SK-N-SH (cell line): Measurements from ENCODE around the gene THBD. TPM values are rescaled to one million over a fixed set of nuclear protein-coding genes. Genes with fewer than 3 reads are reported as not detected.

Experiments
- CTCF ChIA-PET: fragments of 300-600, 350-600 bp; formaldehyde crosslinking; extraction: SDS; loops from one replicate; lab custom pipeline; 2021; lab: Yijun Ruan, JAX
- POLR2A ChIA-PET: fragments of 350-600 bp; sonication (Branson Sonifier 250); formaldehyde crosslinking; extraction: SDS; loops from one replicate; lab custom pipeline; 2020; ENCODE audit warnings: antibody characterized with exemption, inconsistent platforms; lab: Yijun Ruan, JAX
- DNase-seq: peaks from one replicate; pipeline ENCODE4 v3.0.0; 2012
- H2AFZ ChIP-seq: fragments of 200-600 bp; sonication (generic); 2 replicates; pipeline ENCODE4 v1.8.1; 2016; ENCODE audit warnings: antibody characterized with exemption, mild to moderate bottlenecking, low read depth
- H3F3A ChIP-seq: fragments of 200-600 bp; sonication (generic); replicated peaks from 2 replicates; pipeline ENCODE3; 2016; ENCODE audit warnings: antibody characterized with exemption, mild to moderate bottlenecking; ENCODE audit not compliant: insufficient read depth
- H3K27ac ChIP-seq, 2 experiments: fragments of 200-500 bp in 1 of 2; fragments of 200-600 bp in 1 of 2; sonication (Bioruptor generic) in 1 of 2; sonication (generic), shearing (Covaris generic) in 1 of 2; 2 replicates each; pipeline versions ENCODE4 v1.5.1 to v1.6.1; 2014 to 2016; ENCODE audit warnings: low read depth in 2 of 2, inconsistent platforms in 1 of 2, low read length in 1 of 2, mild to moderate bottlenecking in 1 of 2, mixed read lengths in 1 of 2
- H3K27me3 ChIP-seq: fragments of 200-600 bp; sonication (generic), shearing (Covaris generic); 2 replicates; pipeline ENCODE4 v1.6.1; 2016; ENCODE audit warnings: mixed run types; ENCODE audit not compliant: insufficient read depth
- H3K36me3 ChIP-seq, 2 experiments: fragments of 200-500 bp in 1 of 2; fragments of 200-600 bp in 1 of 2; sonication (Bioruptor generic) in 1 of 2; sonication (generic) in 1 of 2; replicated peaks in 1 of 2; 2 replicates each; pipeline versions ENCODE3 to v1.5.1; 2014 to 2016; ENCODE audit warnings: low read length in 1 of 2, mild to moderate bottlenecking in 1 of 2; ENCODE audit not compliant: insufficient read depth in 2 of 2, control insufficient read depth in 1 of 2
- H3K4me1 ChIP-seq, 2 experiments: fragments of 200-500 bp in 1 of 2; fragments of 200-600 bp in 1 of 2; sonication (Bioruptor generic) in 1 of 2; sonication (generic), shearing (Covaris generic) in 1 of 2; 2 replicates each; pipeline versions ENCODE4 v1.5.1 to v1.6.1; 2014 to 2016; ENCODE audit warnings: low read depth in 1 of 2, low read length in 1 of 2, mixed run types in 1 of 2; ENCODE audit not compliant: insufficient read depth in 2 of 2, control insufficient read depth in 1 of 2
- H3K4me2 ChIP-seq: fragments of 200-600 bp; sonication (generic), shearing (Covaris generic); 2 replicates; pipeline ENCODE4 v1.6.1; 2017; ENCODE audit warnings: mixed run types
- H3K4me3 ChIP-seq, 2 experiments: fragments of 200-500 bp in 1 of 2; fragments of 200-600 bp in 1 of 2; sonication (Bioruptor generic) in 1 of 2; sonication (generic), shearing (Covaris generic) in 1 of 2; 2 replicates each; pipeline versions ENCODE4 v1.5.1 to v1.8.1; 2014 to 2016; ENCODE audit warnings: low read depth in 2 of 2, inconsistent platforms in 1 of 2, low read length in 1 of 2, mild to moderate bottlenecking in 1 of 2, mixed read lengths in 1 of 2, moderate library complexity in 1 of 2
- H3K79me2 ChIP-seq: fragments of 200-600 bp; sonication (generic); 2 replicates; pipeline ENCODE4 v1.8.1; 2017; ENCODE audit warnings: mild to moderate bottlenecking; ENCODE audit not compliant: insufficient read depth
- H3K9ac ChIP-seq: fragments of 200-600 bp; sonication (generic); 2 replicates; pipeline ENCODE4 v1.6.1; 2017; ENCODE audit warnings: mixed run types
- H3K9me2 ChIP-seq: fragments of 200-600 bp; sonication (generic); 2 replicates; pipeline ENCODE4 v1.6.1; 2017; ENCODE audit warnings: mixed run types
- H3K9me3 ChIP-seq: fragments of 200-600 bp; sonication (generic); 2 replicates; pipeline ENCODE4 v1.6.1; 2017; ENCODE audit warnings: mixed run types, mild to moderate bottlenecking, moderate library complexity
- H4K20me1 ChIP-seq: fragments of 200-600 bp; sonication (generic); 2 replicates; pipeline ENCODE4 v1.6.1; 2017; ENCODE audit warnings: mild to moderate bottlenecking, mixed run types; ENCODE audit not compliant: insufficient read depth
- ELF1 ChIP-seq: IDR thresholded peaks from 2 replicates; pipeline ENCODE4 v1.4.0; 2012
- EP300 ChIP-seq, 2 experiments: IDR thresholded peaks; 2 replicates each; pipeline versions ENCODE4 v1.4.0 to v1.6.1; 2012; ENCODE audit warnings: borderline replicate concordance in 1 of 2, low read depth in 1 of 2, low read length in 1 of 2
- EZH2phosphoT487 ChIP-seq: fragments of 200-600 bp; sonication (generic); IDR thresholded peaks from 2 replicates; pipeline ENCODE4 v1.6.1; 2017; ENCODE audit warnings: low read depth, mixed run types, mild to moderate bottlenecking, antibody characterized with exemption, moderate library complexity, borderline replicate concordance
- FOSL2 ChIP-seq: IDR thresholded peaks from 2 replicates; pipeline ENCODE4 v1.4.0; 2012; ENCODE audit warnings: low read depth, mild to moderate bottlenecking, moderate library complexity, borderline replicate concordance
- FOXJ3 ChIP-seq: sonication (generic); formaldehyde crosslinking; IDR thresholded peaks from 2 replicates; pipeline ENCODE4 v1.5.1; 2020; ENCODE audit warnings: mild to moderate bottlenecking, missing genetic modification reagents
- FOXM1 ChIP-seq: IDR thresholded peaks from 2 replicates; pipeline ENCODE4 v1.4.0; 2012; ENCODE audit warnings: low read depth, mild to moderate bottlenecking
- GABPA ChIP-seq: IDR thresholded peaks from 2 replicates; pipeline ENCODE4 v1.4.0; 2012; ENCODE audit warnings: low read depth, mild to moderate bottlenecking
- GATA2 ChIP-seq: sonication (generic); formaldehyde crosslinking; IDR thresholded peaks from 2 replicates; pipeline ENCODE4 v1.5.0; 2020; ENCODE audit warnings: mild to moderate bottlenecking, missing genetic modification reagents
- MEF2A ChIP-seq: IDR thresholded peaks from 2 replicates; pipeline ENCODE4 v1.4.0; 2012; ENCODE audit warnings: low read depth, borderline replicate concordance
- NFIC ChIP-seq: IDR thresholded peaks from 2 replicates; pipeline ENCODE4 v1.4.0; 2012; ENCODE audit warnings: borderline replicate concordance
- NRF1 ChIP-seq: IDR thresholded peaks from 2 replicates; pipeline ENCODE4 v1.6.1; 2012; ENCODE audit warnings: low read depth, mild to moderate bottlenecking, low read length
- POLR2AphosphoS5 ChIP-seq: IDR thresholded peaks from 2 replicates; pipeline ENCODE4 v1.6.1; 2012; ENCODE audit warnings: low read depth, low read length
- RCOR1 ChIP-seq: fragments of 150-350 bp; IDR thresholded peaks from 2 replicates; pipeline ENCODE4 v1.6.1; 2017; ENCODE audit warnings: antibody characterized with exemption, low read length
- SMC3 ChIP-seq: IDR thresholded peaks from 2 replicates; pipeline ENCODE4 v1.6.1; 2012; ENCODE audit warnings: low read depth, low read length, improper control_type of control experiment
- TAF1 ChIP-seq: IDR thresholded peaks from 2 replicates; pipeline ENCODE4 v1.6.1; 2012; ENCODE audit warnings: low read depth, mild to moderate bottlenecking, low read length, moderate library complexity, borderline replicate concordance
- TEAD4 ChIP-seq: IDR thresholded peaks from 2 replicates; pipeline ENCODE4 v1.4.0; 2012; ENCODE audit warnings: mild to moderate bottlenecking, borderline replicate concordance; ENCODE audit not compliant: insufficient read depth
- YY1 ChIP-seq: IDR thresholded peaks from 2 replicates; pipeline ENCODE4 v1.4.0; 2012; ENCODE audit warnings: low read depth, mild to moderate bottlenecking
- WGBS: methylation state at CpG from one replicate; pipeline ENCODE4 v1.1.6; 2017; ENCODE audit warnings: low lambda C conversion rate; 5-methylcytosine and 5-hydroxymethylcytosine counted together
- polyA plus RNA-seq, 3 experiments: library from polyadenylated mRNA; depleted of rRNA; stranded (reverse); fragments of >200 nt; gene quantifications; 2 replicates each; pipeline ENCODE4 v1.2.3, GENCODE V29; 2012
- TF ChIP-seq, protein P1 (sequence below): IDR thresholded peaks from 2 replicates; pipeline ENCODE4 v1.4.0; 2012; ENCODE audit warnings: low read depth, borderline replicate concordance
- TF ChIP-seq, protein P2 (sequence below): IDR thresholded peaks from 2 replicates; pipeline ENCODE4 v1.4.0; 2012; ENCODE audit warnings: low read depth, borderline replicate concordance
- TF ChIP-seq, protein P3 (sequence below): IDR thresholded peaks from 2 replicates; pipeline ENCODE4 v1.6.1; 2012; ENCODE audit warnings: mild to moderate bottlenecking, low read depth, low read length, moderate library complexity
- TF ChIP-seq, protein P4 (sequence below): fragments of 150-350 bp; IDR thresholded peaks from 2 replicates; pipeline ENCODE4 v1.6.1; 2017; ENCODE audit warnings: antibody characterized with exemption, low read length, low read depth, borderline replicate concordance

Gene THBD
- polyA plus RNA-seq, 1 of the 3 experiments (the other 2 are of a cell fraction), result 0.33 TPM

DNA sequence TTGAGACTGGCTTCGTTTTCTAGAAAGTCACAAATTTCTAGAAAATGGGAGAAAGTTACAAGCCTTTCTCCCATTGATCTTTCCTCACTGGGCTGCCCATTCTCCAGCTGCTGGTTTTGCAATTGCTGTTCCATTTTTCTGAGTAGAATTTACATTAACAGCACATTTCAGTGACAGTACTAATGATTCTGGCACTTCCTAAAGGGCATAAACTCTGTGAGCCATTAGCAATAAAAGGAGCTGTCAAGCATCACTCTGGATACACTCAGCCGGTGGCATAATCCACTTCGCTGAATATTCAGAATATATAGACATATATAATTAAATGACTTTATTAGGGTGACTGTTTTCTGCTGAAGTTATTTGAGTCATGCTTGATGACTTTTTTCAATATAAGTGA, 21.1 kb downstream of the THBD start:
- Histone ChIP-seq H3K79me2 (no peaks in the 10 kb centered on the region), H3K9me2 (no peaks in the 10 kb centered on the region), H3K36me3 (no peaks in the 10 kb centered on the region), H3K9ac (no peak overlapping the region), H3F3A (no peaks in the 10 kb centered on the region), H3K4me3 (no peak overlapping the region), H2AFZ (no peak overlapping the region), H3K27ac (no peak overlapping the region), H3K4me1 (no peaks in the 10 kb centered on the region), H3K9me3 (no peaks in the 10 kb centered on the region), H3K4me2 (no peak overlapping the region), H4K20me1 (no peaks in the 10 kb centered on the region), H3K27me3 (peaks cover 23% of the 10 kb centered on the region; the same call in 1 of the 2 replicates)
- TF ChIP-seq, protein P1, sequence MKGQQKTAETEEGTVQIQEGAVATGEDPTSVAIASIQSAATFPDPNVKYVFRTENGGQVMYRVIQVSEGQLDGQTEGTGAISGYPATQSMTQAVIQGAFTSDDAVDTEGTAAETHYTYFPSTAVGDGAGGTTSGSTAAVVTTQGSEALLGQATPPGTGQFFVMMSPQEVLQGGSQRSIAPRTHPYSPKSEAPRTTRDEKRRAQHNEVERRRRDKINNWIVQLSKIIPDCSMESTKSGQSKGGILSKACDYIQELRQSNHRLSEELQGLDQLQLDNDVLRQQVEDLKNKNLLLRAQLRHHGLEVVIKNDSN, result no peak
- TF ChIP-seq FOXJ3 (CRISPR knock-in tag), result no peak
- no peak for TF ChIP-seq POLR2AphosphoS5
- TF ChIP-seq NFIC, result no peak
- no peak for TF ChIP-seq EP300 (IDR thresholded peaks at IDR 0.05; ENCODE audit: borderline replicate concordance in 1 of 2, low read depth in 1 of 2, low read length in 1 of 2)
- TF ChIP-seq, protein P2, sequence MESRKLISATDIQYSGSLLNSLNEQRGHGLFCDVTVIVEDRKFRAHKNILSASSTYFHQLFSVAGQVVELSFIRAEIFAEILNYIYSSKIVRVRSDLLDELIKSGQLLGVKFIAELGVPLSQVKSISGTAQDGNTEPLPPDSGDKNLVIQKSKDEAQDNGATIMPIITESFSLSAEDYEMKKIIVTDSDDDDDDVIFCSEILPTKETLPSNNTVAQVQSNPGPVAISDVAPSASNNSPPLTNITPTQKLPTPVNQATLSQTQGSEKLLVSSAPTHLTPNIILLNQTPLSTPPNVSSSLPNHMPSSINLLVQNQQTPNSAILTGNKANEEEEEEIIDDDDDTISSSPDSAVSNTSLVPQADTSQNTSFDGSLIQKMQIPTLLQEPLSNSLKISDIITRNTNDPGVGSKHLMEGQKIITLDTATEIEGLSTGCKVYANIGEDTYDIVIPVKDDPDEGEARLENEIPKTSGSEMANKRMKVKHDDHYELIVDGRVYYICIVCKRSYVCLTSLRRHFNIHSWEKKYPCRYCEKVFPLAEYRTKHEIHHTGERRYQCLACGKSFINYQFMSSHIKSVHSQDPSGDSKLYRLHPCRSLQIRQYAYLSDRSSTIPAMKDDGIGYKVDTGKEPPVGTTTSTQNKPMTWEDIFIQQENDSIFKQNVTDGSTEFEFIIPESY, result no peak
- no peak for TF ChIP-seq YY1
- TF ChIP-seq FOXM1, result no peak
- no peak for TF ChIP-seq TEAD4
- ChIA-PET POLR2A (no interaction called here), CTCF (no interaction called here)
- 19% methylated on average over 3 of the region's 3 CpGs for whole genome bisulfite sequencing
- no peak for DNase-seq

DNA sequence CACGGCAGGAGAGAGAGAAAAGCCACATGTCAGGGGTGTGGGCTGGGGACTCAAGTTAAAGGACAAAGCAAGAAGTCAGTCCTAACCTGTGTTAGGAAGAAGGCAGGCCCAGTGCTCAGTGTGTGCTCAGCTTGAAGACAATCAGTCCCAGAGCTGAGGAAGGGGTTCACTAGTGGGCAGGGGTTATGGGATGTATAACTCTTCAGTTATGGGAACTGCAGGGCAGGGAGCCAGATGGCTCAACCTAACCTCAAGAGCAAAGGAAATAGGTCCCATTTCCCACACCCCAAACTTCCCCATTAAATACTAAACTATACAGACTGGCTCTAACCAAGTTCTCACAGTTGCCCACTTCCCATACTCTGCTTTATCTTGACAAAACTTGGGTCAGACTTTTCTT, 21.8 kb downstream of the THBD start:
- CTCF ChIA-PET, result no interaction called here
- POLR2A ChIA-PET, result no interaction called here
- Histone ChIP-seq H3F3A (no peaks in the 10 kb centered on the region), H2AFZ (no peak overlapping the region), H3K9ac (no peak overlapping the region), H3K27ac (no peak overlapping the region), H3K4me2 (no peak overlapping the region), H3K79me2 (no peaks in the 10 kb centered on the region), H3K9me3 (no peaks in the 10 kb centered on the region), H3K27me3 (peaks cover 16% of the 10 kb centered on the region; the same call in 1 of the 2 replicates), H4K20me1 (no peaks in the 10 kb centered on the region), H3K4me3 (no peak overlapping the region), H3K36me3 (no peaks in the 10 kb centered on the region), H3K9me2 (no peaks in the 10 kb centered on the region), H3K4me1 (no peaks in the 10 kb centered on the region)
- WGBS, result 21% methylated on average over 1 of the region's 1 CpG
- DNase-seq, result no peak
- TF ChIP-seq, protein P3, sequence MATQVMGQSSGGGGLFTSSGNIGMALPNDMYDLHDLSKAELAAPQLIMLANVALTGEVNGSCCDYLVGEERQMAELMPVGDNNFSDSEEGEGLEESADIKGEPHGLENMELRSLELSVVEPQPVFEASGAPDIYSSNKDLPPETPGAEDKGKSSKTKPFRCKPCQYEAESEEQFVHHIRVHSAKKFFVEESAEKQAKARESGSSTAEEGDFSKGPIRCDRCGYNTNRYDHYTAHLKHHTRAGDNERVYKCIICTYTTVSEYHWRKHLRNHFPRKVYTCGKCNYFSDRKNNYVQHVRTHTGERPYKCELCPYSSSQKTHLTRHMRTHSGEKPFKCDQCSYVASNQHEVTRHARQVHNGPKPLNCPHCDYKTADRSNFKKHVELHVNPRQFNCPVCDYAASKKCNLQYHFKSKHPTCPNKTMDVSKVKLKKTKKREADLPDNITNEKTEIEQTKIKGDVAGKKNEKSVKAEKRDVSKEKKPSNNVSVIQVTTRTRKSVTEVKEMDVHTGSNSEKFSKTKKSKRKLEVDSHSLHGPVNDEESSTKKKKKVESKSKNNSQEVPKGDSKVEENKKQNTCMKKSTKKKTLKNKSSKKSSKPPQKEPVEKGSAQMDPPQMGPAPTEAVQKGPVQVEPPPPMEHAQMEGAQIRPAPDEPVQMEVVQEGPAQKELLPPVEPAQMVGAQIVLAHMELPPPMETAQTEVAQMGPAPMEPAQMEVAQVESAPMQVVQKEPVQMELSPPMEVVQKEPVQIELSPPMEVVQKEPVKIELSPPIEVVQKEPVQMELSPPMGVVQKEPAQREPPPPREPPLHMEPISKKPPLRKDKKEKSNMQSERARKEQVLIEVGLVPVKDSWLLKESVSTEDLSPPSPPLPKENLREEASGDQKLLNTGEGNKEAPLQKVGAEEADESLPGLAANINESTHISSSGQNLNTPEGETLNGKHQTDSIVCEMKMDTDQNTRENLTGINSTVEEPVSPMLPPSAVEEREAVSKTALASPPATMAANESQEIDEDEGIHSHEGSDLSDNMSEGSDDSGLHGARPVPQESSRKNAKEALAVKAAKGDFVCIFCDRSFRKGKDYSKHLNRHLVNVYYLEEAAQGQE, result no peak
- TF ChIP-seq TAF1 (no peak), GATA2 (CRISPR knock-in tag) (no peak), FOXM1 (no peak), SMC3 (no peak), GABPA (no peak), NRF1 (no peak), RCOR1 (no peak), EP300 (IDR thresholded peaks at IDR 0.05; ENCODE audit: borderline replicate concordance in 1 of 2, low read depth in 1 of 2, low read length in 1 of 2) (no peak), EZH2phosphoT487 (no peak), MEF2A (no peak), YY1 (no peak), FOSL2 (no peak), ELF1 (no peak), NFIC (no peak)
- TF ChIP-seq, protein P4, sequence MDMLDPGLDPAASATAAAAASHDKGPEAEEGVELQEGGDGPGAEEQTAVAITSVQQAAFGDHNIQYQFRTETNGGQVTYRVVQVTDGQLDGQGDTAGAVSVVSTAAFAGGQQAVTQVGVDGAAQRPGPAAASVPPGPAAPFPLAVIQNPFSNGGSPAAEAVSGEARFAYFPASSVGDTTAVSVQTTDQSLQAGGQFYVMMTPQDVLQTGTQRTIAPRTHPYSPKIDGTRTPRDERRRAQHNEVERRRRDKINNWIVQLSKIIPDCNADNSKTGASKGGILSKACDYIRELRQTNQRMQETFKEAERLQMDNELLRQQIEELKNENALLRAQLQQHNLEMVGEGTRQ, result no peak
